Hematopoietic multipotent progenitor cell treated with erythropoietin and hydrocortisone succinate and interleukin-3 and kit ligand, for 15 days (in vitro differentiated cells): ENCODE data around the gene TEX55.
"Not testable (repeated sequence)": the region's sequence is repeated elsewhere in the genome, so short reads cannot be mapped to it uniquely, and the experiment has no call there.

ENCODE experiments used
- DNase-seq: peaks from one replicate; pipeline ENCODE4 v3.0.0-alpha.2; 2015; ENCODE audit warnings: low spot score

Gene TEX55

DNA sequence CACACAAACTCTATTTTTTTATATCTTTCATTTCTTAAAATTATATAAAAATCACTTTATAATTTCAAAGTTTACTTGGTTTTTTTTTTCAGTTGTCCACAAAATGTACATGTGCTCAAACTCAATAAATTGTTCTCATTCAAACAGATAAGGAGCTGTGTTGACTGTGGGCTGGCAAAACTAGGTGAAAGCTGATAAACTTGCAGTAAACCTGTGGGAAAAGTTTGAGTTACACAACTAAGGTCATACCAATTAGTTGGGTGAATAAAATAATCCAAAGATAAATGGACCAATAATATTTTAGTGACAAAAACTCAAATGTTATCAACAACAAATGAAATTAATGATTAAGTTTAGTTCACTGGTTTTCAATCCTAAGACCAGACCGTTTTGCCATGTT, 14.8 kb downstream of the TEX55 start:
- DNase-seq = no peak

DNA sequence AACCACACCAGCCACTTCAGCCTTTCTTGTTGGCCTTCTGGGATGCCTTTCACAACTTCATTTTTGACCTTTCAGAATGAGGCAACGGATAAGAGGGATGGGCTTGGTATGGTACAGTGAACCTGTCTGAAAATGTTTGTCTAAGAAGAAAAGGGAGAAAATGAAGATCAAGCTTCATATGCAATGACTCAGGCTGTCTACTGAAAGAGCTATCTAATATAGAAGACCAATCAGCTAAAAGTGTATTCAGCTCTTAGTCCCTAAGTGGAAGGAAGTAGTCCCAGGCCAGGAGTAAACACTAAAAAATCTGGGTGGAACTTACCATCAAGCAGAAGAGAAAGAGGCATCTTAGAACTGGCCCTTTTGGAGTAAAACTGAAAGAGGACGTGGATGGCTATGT, 15.3 kb downstream of the TEX55 start:
- DNase-seq = no peak

DNA sequence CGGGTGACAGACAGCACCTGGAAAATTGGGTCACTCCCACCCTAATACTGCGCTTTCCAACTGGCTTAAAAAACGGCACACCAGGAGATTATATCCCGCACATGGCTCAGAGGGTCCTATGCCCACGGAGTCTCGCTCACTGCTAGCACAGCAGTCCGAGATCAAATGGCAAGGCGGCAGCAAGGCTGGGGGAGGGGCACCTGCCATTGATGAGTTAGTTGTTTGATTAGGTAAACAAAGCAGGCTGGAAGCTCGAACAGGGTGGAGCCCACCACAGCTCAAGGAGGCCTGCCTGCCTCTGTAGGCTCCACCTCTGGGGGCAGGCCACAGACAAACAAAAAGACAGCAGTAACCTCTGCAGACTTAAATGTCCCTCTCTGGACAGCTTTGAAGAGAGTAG, 18.8 kb downstream of the TEX55 start:
- not testable (repeated sequence) for DNase-seq

DNA sequence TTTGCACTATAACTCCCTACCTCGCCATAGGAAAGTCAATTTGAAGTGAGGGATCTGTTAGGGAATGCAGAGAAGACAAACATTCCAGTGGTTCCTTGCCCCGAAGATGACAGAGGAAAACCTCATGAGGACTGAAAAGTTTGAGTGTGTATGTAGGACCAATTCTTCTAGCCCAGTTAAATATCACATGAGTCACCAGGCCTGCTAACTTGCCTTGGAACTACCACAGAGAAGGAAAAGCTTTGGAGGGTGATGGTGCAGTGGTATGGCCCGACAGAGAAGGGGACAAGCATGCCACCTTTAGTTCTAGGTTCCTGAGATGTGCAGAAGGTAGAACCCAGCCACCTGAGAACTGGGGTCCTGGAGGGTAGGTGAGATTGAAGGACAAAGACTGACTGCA, 24.9 kb downstream of the TEX55 start:
- DNase-seq = no peak

DNA sequence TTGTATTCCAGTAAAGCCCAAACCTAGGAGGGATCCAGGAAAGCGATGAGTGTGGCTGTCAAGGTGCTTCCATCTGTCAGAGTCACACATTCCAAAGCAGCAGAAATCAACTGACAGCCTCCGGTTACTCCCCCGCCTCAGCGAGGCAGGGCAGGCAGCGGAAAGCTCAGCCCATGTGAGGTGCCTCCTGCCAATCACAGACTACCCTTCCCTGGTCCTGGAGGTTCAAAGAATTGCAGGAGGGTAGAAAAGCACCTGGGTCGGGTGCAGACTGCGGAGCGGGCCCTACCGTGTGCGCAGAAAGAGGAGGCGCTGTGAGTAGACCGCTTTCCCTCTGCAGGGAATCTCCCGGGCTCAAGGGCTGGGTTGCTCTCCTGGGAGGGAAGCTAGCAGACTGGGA, 27.4 kb downstream of the TEX55 start, which contains the start of gene UPK1B:
Gene UPK1B (plus strand): TSS at position 274 of the 400 bp plus-strand sequence. CDS start 13,144 bp downstream, outside the sequence.
- no peak for DNase-seq

DNA sequence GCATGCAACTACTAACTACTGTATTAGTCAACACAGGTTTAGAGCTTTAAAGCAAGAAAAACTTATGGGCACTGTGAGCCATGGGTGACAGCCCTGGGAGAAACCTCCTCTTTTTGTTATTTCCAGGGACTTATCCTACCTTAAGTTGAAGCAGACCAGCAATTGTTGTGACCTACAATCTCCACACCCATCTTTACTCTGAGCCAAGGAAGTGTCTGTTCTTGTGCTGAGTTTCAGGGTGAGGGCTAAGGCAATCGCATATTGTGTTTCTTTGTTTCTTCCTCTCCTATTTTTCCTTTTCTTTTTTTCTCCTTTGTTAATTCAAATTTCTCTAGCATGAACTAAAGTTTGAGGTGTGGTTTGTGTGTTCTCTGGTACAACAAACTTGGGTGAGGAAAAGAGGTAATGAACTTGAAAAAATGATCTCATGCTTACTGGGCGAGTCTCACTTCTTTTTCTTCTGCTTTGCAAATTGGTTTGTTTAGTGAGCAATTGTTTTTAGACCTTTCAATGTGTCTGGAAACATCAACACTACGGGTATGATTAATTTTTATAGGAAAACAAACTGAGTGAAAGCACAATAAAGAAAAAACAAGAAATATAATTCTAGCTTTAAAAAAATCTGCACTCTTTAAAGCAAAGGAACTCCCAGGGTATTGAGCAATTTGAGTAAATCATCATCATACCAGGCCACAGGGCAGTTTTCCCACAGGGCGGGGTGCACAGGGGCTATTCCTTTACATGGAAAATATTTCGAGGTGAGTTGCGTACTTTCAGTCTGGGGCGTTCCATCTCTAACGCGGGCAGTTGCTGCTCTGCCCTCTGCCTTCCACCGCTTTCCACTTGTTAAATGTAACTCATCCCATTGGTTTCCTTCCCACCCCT, 30.1 kb downstream of the TEX55 start:
- no peak for DNase-seq

DNA sequence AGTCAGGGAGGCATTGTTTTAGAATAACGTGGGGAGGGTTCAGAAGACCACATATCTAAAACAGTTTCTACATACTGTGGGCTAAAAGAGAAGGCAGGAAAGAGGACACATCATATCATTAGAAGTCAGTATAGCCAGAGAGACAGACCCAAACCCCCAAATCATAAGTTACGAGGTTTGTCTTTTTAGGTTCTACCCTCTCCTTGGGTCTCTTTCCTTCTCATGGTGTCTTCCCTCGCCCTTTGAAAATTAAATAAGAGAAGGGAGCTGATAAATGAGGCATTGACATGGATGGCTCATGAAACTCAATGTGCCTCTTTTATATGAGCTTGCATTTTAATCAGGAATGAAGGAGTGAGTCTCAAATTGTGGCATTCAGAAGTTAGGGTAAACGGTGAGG, 30.8 kb downstream of the TEX55 start:
- DNase-seq = no peak

DNA sequence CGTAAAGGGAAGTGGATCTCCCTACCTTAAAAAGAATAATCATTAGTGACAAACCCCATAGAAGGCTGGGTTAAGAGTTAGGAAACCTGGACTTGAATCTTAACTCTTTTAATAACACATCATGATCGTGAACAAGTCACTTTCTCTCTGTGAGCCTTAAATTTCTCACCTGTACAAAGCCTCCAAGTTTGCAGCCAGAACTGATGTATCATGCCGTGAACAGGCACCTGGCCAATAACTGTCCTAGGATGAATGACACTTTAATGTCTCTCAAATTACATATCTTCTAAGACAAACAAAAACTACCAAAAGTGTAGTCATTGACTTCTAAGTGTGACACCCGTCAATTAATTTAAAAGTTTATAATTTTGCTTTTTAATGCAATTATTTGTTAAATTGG, 31.4 kb downstream of the TEX55 start:
- no peak for DNase-seq

DNA sequence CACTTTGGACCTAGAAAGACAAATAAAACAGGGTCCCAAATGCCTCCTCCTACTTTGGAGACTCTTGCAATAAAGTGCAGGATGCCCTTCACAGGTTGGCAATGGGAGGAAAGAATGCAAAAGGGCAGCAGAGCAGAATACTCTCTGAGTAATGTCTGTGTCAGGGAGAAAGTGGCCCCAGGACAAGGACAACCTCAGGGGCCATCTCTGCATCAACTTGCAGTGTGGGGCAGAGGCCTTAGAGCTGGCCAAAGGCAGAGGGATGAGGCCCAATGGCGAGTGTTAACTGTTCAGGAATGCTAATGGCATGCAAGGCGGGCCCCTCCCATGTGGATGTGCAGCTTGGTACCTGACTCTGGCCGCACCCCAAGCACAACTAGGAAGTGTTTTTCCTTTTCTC, 35.8 kb downstream of the TEX55 start:
- no peak for DNase-seq

DNA sequence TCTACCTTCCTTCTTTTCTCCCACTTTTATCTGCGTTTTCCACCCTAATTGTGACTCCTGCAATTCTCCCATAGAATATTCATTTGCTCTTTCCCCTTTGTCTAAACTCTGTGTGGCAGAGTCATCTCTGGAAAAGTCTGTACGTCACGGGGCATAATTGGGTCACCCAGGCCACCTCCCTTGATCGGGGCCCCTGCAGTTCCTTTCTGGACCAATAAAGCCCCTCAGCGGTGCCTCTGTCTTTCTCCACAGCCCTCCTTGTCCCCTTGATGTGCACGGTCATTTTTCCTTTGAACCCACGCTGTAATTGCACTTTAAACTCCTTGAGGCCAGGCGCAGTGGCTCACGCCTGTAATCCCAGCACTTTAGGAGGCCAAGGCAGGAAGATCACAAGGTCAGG, 38.1 kb downstream of the TEX55 start:
- DNase-seq = no peak

DNA sequence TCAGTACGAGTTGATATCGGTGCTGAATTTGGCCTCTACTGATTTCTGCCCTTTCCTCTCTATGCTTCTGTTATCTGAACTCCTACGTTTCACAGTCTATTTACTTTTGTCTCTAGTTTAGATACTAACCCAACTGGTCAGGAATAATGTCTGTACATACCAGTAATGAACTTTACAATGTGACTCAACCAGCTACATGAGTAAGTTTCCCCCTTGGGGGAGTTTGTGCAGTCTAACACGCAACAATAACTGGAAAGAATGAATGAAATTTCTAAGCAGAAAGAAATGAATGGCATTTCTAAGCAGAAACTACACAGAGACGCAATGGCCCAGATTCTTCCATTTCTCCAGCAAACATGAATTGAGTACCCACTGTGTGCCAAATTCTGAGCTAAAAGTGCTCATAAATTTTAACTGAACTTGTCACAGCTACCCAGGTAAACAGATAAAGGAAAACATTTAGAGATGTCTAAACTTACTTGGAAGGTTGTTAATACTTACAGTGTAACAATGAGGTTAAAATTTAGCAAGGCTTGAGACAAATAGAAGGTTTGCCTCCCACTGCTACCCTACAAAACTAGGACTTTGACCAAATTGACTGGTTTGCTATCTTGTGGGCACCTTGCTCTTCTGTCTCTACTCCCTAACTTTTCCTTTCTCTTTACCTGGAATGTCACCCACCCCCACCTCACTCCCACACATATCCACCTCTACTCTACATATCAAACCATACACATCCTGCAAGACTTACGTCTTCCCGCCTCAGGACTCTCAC, 39.0 kb downstream of the TEX55 start:
- no peak for DNase-seq

DNA sequence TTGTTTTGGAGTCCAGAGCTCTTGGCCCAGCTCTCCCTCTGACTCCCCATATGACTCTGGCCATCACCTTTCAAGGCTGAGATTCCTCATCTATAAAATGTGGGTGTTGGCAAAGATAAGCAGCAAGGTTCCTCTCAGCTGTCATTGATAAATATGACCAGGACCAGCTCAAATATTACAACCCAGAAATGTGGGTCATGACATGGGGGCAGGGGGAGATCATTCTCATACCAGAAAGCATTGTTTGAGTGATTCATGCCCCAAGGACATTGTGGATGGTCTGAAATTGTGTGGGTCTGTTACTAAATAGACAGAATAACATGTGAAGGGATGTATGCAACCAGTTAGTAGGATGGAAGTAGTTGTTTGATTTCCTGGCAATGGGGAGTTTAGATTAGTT, 41.3 kb downstream of the TEX55 start:
- no peak for DNase-seq

DNA sequence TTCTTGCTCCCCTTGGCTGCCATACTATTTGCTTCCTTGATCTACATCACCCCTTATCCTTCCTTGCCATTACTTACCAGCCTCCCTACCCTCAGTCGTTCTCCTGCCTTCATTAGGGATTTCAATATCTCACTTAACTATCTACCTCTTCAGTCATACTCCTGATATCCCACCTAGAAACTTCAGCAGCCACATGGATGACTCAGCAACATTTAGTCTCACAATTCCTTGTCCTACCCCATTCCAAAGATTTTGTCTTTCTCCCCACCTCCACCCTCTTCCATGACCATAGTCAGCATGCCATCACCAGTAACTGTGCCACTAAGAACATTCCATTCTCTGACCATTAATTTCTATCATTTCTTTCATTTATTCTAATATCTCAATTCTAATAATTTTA, 45.8 kb downstream of the TEX55 start:
- no peak for DNase-seq

DNA sequence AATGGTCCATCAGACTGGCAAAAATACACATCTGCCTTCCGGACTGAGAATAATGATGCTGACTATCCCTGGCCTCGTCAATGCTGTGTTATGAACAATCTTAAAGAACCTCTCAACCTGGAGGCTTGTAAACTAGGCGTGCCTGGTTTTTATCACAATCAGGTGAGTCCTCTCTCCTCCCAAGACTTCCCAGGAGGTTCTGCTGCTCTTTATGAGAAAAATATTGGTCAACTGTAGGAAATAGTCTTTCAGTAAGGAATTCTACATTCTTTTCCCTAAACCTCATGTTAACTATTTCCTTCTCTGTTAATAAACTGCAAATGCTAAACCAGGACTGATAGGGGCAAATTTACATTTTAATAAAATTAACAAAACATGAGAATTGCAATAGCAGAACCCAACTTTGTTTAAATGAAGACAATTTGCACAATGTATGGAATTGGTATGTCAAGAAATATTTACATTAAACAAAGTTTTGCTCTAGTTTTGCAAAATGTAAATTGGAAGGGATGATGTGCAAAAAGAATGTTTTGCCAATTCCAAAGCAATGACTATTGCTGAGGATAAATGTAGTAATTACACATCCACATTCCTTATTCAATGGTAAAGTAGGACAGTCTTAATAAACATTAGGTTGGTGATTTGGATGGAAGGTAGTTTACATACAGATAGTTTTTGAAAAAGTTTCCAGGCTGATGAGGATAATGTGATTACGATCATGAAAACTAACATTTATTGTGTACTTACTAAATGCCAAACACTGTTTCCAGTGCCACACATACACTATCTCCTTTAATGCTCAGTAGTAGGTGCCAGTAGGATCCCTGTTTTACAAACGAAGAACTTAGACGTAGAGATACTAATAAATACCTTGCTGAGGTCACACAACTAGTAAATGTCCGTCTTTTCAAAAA, 48.5 kb downstream of the TEX55 start:
- DNase-seq = no peak

DNA sequence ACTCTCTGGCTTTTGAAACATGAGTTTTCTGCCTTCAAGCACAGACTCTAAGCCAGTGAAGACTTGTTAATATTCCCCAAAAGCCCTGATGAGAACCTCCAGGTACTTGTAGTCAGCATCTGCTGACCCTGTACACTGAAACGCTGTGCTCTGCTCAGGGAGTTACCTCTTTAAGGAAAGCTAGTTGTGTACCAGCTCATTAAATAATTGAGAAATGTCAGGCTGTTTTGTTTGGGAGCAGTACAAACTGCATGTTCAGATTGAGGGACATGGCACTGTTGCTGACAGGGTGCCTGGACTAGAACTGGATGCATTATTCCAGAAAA, 49.1 kb downstream of the TEX55 start:
- no peak for DNase-seq

DNA sequence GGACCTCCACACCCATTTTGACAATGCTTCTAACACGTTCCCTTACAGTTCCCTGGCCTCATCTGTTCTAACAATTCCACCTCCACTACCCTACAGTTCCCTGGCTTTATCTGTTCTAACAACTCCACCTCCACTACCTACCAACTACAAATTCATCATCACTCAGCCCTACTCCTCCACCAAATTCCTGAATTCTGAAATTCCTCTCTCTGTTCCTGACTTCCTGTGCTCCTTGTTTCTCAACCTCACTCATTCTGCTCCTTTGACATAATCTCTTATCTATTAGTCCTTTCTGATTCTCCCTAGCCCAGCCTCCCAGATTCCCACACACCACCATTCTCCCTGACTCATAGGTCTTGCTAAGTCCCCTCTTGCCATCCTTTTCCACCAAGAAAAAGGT, 49.9 kb downstream of the TEX55 start:
- DNase-seq = no peak
